ENCODE results near the gene AFTPH. TPM values are rescaled to one million over a fixed set of nuclear protein-coding genes. Genes with fewer than 3 reads are reported as not detected.

Gene AFTPH
- total RNA-seq, 1 experiment from 2014 or later, result 42.2 TPM

GRCh38 chr2:64631771-64632170, 107.6 kb downstream of the AFTPH start:
- Mint-ChIP-seq H3K4me1 (ENCODE audit: low read depth, unreplicated experiment) (no peaks in the 10 kb centered on the region), H3K4me3 (ENCODE audit: low read depth, unreplicated experiment) (no peak overlapping the region), H3K27ac (ENCODE audit: unreplicated experiment) (no peak overlapping the region), H3K9me3 (ENCODE audit: low read depth, unreplicated experiment) (no peaks in the 10 kb centered on the region), H3K36me3 (ENCODE audit: insufficient read depth, unreplicated experiment) (peaks cover 17% of the 10 kb centered on the region), H3K27me3 (ENCODE audit: unreplicated experiment) (no peaks in the 10 kb centered on the region)
- CTCF ChIA-PET, result no interaction called here
- no peak for TF ChIP-seq CTCF (IDR thresholded peaks at IDR 0.05; ENCODE audit: unreplicated experiment)
- no TSS peak for BruUV-seq (replicated peaks)
- intact Hi-C loops (cut with micrococcal nuclease; ENCODE audit: unreplicated experiment), result no loop called here
- DNase-seq, result no peak

- H3K4me1 Mint-ChIP-seq (ENCODE audit: low read depth, unreplicated experiment), result peaks cover 8% of the 10 kb centered on the region
- intact Hi-C loops (cut with micrococcal nuclease; ENCODE audit: unreplicated experiment), result no loop called here
- no peak overlapping the region for H3K27ac Mint-ChIP-seq (ENCODE audit: unreplicated experiment)
- no peak for DNase-seq
- peaks cover 17% of the 10 kb centered on the region for H3K36me3 Mint-ChIP-seq (ENCODE audit: insufficient read depth, unreplicated experiment)
- no peak for TF ChIP-seq CTCF (IDR thresholded peaks at IDR 0.05; ENCODE audit: unreplicated experiment)
- no peaks in the 10 kb centered on the region for H3K9me3 Mint-ChIP-seq (ENCODE audit: low read depth, unreplicated experiment)
- no peak overlapping the region for H3K4me3 Mint-ChIP-seq (ENCODE audit: low read depth, unreplicated experiment)
- no TSS peak for BruUV-seq (replicated peaks)
- no peaks in the 10 kb centered on the region for H3K27me3 Mint-ChIP-seq (ENCODE audit: unreplicated experiment)
- CTCF ChIA-PET, result no interaction called here
These were observed 109.0 kb downstream of the AFTPH start for GRCh38 chr2:64632835-64633819.

GRCh38 chr2:64634345-64635267, 110.5 kb downstream of the AFTPH start:
- intact Hi-C loops (cut with micrococcal nuclease; ENCODE audit: unreplicated experiment), result no loop called here
- Mint-ChIP-seq H3K9me3 (ENCODE audit: low read depth, unreplicated experiment) (no peaks in the 10 kb centered on the region), H3K27ac (ENCODE audit: unreplicated experiment) (no peak overlapping the region), H3K27me3 (ENCODE audit: unreplicated experiment) (no peaks in the 10 kb centered on the region), H3K36me3 (ENCODE audit: insufficient read depth, unreplicated experiment) (peaks cover 17% of the 10 kb centered on the region), H3K4me1 (ENCODE audit: low read depth, unreplicated experiment) (peaks cover 14% of the 10 kb centered on the region), H3K4me3 (ENCODE audit: low read depth, unreplicated experiment) (no peak overlapping the region)
- no peak for DNase-seq
- TSS peak; percentile 6 for BruUV-seq (replicated peaks)
- CTCF ChIA-PET, result no interaction called here
- TF ChIP-seq CTCF (IDR thresholded peaks at IDR 0.05; ENCODE audit: unreplicated experiment), result no peak

DNA sequence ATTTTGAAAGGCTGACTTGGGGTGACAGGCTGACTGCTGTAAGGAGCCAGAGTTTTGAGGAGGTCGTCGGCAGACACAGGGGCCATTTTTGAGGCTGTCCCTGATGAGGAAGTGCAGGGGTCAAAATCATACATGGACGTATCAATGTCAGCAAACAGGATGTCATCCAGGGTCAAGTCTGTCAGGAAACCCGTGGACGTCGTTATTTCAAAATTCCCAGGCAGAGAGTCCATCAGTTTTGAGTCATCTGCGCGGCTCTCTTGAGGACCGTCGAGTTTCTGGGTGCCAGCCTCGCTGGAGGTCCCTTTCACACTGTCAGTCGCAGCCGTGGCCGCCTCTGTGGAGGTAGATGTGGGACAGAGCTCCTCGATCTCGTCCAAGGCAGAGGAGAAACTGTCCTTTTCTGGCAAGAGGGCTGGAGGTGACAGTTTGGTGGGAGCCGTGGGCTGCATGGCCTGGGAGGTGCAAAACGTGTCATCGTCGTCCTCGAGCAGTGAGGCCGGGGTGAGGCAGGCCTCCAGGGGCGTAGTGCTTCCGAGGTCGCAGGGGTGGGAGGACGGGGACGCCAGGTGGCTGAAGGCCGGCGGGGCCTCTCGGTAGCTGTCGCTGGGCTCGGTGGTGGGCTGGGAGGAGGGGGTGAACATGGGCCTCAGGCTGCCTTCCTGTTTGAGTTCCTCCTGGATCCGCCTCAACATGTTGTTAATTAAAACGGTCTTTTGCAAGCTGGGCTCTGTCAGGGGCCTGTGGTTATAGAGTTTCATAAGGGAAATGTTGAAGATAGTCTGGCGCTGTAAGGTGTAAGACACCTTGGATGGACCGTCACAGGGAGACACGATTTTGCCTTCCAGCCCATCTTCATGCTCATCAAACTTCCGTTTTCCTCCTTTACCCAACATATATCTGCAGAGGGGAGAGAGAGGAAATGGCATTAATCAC, 112.1 kb downstream of the AFTPH start:
- BruUV-seq (replicated peaks), result no TSS peak
- intact Hi-C loops (cut with micrococcal nuclease; ENCODE audit: unreplicated experiment), result no loop called here
- peaks cover 14% of the 10 kb centered on the region for H3K36me3 Mint-ChIP-seq (ENCODE audit: insufficient read depth, unreplicated experiment)
- H3K27me3 Mint-ChIP-seq (ENCODE audit: unreplicated experiment), result no peaks in the 10 kb centered on the region
- CTCF ChIA-PET, result no interaction called here
- no peak for DNase-seq
- H3K4me1 Mint-ChIP-seq (ENCODE audit: low read depth, unreplicated experiment), result peaks cover 28% of the 10 kb centered on the region
- H3K4me3 Mint-ChIP-seq (ENCODE audit: low read depth, unreplicated experiment), result no peak overlapping the region
- no peak overlapping the region for H3K27ac Mint-ChIP-seq (ENCODE audit: unreplicated experiment)
- H3K9me3 Mint-ChIP-seq (ENCODE audit: low read depth, unreplicated experiment), result no peaks in the 10 kb centered on the region
- no peak for TF ChIP-seq CTCF (IDR thresholded peaks at IDR 0.05; ENCODE audit: unreplicated experiment)

Data from Calu3 (cell line).